Fibroblast of villous mesenchyme (primary cell): ENCODE results near the gene COL5A2. TPM values are rescaled to one million over a fixed set of nuclear protein-coding genes. Genes with fewer than 3 reads are reported as not detected.

Experiments used
- DNase-seq: peaks from one replicate; pipeline ENCODE4 v3.0.0-alpha.2; 2010; ENCODE audit warnings: low read depth
- H3K4me3 ChIP-seq: 2 replicates; pipeline ENCODE4 v1.5.1; 2011; ENCODE audit warnings: low read depth, mild to moderate bottlenecking, low read length
- total RNA-seq: library from RNA; depleted of rRNA; stranded (reverse); fragments of >200 nt; gene quantifications from 2 replicates; pipeline ENCODE4 v1.2.3, GENCODE V29; 2012
- TF ChIP-seq, protein P1 (sequence below): IDR thresholded peaks from 2 replicates; pipeline ENCODE4 v1.5.1; 2012; ENCODE audit warnings: low read depth, mild to moderate bottlenecking, low read length; ENCODE audit not compliant: insufficient read depth

Gene COL5A2
- total RNA-seq, 1 donor, result 693 TPM

DNA sequence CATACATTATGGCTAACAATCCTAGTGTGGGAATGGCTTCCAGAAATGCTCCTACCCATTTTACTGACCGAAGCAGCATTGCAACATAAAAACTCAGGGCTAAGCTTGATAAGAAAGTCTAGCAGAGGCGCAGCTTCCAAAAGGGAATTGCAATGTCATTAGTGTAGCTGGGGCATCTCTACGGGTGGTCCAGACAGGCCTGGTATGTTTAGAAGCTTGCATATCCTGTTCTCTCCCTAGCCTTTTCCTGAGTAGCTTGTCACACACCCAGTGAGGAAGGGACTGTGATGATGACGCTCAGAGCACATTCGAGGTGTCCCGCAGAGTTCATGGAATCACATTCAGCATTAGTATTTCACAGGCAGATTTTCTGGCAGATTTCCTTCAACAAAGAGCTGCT lies 38.0 kb upstream of the COL5A2 start:
- peak; percentile 92 for DNase-seq
- TF ChIP-seq, protein P1, sequence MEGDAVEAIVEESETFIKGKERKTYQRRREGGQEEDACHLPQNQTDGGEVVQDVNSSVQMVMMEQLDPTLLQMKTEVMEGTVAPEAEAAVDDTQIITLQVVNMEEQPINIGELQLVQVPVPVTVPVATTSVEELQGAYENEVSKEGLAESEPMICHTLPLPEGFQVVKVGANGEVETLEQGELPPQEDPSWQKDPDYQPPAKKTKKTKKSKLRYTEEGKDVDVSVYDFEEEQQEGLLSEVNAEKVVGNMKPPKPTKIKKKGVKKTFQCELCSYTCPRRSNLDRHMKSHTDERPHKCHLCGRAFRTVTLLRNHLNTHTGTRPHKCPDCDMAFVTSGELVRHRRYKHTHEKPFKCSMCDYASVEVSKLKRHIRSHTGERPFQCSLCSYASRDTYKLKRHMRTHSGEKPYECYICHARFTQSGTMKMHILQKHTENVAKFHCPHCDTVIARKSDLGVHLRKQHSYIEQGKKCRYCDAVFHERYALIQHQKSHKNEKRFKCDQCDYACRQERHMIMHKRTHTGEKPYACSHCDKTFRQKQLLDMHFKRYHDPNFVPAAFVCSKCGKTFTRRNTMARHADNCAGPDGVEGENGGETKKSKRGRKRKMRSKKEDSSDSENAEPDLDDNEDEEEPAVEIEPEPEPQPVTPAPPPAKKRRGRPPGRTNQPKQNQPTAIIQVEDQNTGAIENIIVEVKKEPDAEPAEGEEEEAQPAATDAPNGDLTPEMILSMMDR, result no peak
- H3K4me3 ChIP-seq, result no peak overlapping the region

GRCh38 chr2:189217051-189217450 lies 37.5 kb upstream of the COL5A2 start:
- no peak overlapping the region for H3K4me3 ChIP-seq
- no peak for DNase-seq
- TF ChIP-seq, protein P1, result no peak

DNA sequence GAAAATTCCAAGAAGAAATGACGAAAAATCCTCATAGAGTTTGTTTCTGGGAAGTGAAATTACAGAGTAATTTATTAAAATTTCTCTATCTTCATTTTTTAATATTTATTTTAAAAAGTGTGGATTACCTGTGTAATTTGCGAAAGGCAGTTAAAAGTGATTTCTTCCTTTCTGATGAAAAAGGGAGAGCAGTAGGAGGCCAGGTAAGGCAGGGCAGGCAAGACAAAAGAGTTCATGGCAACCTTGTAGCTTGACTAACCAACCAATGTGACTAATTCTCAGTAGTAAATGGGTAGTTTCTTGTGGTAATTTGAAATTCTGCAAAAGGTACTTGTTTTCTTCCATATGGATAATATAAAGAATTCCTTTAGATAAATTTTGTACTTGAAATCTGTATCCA lies 34.9 kb upstream of the COL5A2 start:
- H3K4me3 ChIP-seq, result no peak overlapping the region
- no peak for DNase-seq
- TF ChIP-seq, protein P1, result no peak

DNA sequence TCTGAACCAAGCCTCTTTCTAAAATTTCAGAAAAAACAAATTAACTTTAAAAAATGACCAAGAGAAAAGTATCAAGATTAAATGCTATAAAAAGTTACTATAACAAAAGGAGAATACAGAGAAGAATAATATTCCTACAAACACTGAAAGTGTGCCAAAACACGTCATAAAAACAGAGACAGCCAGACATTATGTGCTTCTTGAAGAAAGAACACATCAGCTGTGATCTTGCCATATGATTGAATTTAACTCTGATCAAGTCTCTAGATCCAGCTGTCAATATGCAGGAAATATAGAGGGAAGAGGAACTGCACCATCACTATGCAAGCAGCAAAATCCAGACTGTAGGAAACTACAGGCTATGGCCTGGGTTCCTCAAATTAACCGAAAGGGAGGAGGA lies 33.7 kb upstream of the COL5A2 start:
- H3K4me3 ChIP-seq, result no peak overlapping the region
- DNase-seq, result peak; percentile 24
- TF ChIP-seq, protein P1, result no peak

DNA sequence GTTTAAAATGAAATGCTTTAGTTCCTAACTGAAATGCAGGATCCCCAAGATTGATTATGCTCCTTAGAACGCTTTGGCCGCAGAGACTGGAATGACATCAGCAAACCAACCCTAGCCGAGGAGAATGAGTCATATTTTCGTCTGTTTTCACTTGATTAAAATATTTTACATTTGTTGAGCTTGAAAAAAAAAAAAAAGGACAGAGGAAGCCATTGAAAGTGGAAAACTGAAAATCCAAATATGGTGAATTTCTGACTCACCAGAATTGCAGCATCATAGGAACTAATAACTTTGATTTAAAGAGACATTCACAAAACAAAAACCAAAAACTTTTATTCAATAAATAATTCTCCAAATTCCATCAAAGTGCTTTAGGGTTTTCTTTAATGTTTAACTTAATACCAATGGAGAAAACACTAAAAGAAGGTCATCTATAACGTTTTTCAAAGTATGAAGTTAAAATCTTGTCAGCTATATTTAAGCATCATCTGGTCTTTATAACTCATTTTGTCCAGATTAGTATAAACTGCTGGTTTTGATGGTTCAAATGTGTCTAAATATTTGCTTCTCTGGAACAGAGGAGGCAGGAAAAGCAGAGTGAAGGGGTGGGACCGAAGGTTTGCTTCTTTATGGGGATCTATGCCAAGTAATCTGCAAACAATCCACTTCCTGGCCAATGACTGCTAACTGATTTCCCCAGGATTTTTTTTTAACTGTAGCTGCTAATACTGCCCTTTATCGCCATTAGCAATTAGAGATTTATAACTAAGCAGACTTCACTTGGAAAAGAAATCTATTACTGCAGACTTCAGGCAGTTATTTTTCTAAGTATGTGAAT lies 30.9 kb upstream of the COL5A2 start:
- peak; percentile 96 for DNase-seq
- H3K4me3 ChIP-seq, result peak overlapping the region; percentile 34
- TF ChIP-seq, protein P1, result no peak

- DNase-seq, result no peak
- no peak overlapping the region for H3K4me3 ChIP-seq
- TF ChIP-seq, protein P1, result no peak
These were observed 28.7 kb upstream of the COL5A2 start for GRCh38 chr2:189208254-189208653.
